Epithelial cell of esophagus (primary cell): ENCODE measurements around the gene PYGL.

Experiments
- DNase-seq: peaks from one replicate; pipeline ENCODE4 v3.0.0; 2010; ENCODE audit warnings: low read depth
- H3K4me3 ChIP-seq: 2 replicates; pipeline ENCODE4 v1.5.1; 2011; ENCODE audit warnings: mild to moderate bottlenecking, low read length, control low read depth
- CTCF ChIP-seq: IDR thresholded peaks from 2 replicates; pipeline ENCODE4 v1.5.1; 2011; ENCODE audit warnings: low read depth, mild to moderate bottlenecking, low read length, control low read depth, inconsistent platforms; ENCODE audit not compliant: insufficient read depth; ENCODE audit errors: missing control alignments

Gene PYGL

DNA sequence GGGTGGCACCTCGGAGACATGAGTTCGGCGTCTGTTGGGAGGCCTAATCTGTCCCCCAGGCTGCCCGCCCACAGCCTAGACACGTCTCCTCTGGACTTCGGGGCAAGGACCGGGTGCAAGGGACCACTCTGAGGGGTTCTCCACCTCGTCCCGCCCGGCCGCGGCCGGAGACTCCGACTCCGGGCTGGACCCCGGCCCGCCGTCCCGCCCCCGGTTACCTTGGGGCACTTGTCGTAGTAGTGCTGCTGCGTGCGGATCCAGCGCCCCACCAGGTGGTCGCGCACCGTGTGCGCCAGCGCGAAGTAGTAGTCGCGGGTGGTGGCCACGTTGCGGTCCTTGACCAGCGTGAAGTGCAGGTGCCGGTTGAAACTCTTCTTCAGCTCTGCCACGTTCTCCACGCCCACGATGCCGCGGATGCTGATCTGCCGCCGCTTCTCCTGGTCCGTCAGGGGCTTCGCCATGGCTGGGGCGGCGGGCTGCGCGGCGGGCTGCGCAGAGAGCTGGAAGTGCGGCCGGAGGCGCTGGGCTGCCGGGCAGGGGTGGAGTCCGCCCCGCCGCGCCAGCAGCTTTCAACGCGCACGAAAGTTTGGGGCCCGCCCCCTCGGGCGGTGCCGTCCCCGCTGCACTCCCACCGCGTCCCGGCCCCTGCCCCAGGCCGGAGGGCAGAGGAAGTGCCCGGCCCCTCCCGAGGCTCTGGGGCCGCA is at the start of gene PYGL:
Gene PYGL (minus strand): TSS at position 541 of the 704 bp plus-strand sequence. CDS start 80 bp downstream, at position 461.
- peak; percentile 80 for DNase-seq
- TF ChIP-seq CTCF: no peak
- peak within 1 kb of the TSS; percentile 81 for H3K4me3 ChIP-seq

- H3K4me3 ChIP-seq: no peak overlapping the region
- TF ChIP-seq CTCF: no peak
- DNase-seq: no peak
Observed at GRCh38 chr14:50985859-50986331, 41.6 kb upstream of the PYGL start.

GRCh38 chr14:50985124-50985858 is 41.0 kb upstream of the PYGL start:
- no peak for TF ChIP-seq CTCF
- no peak overlapping the region for H3K4me3 ChIP-seq
- DNase-seq: peak; percentile 7

GRCh38 chr14:50984036-50984710 is 39.9 kb upstream of the PYGL start:
- TF ChIP-seq CTCF: no peak
- H3K4me3 ChIP-seq: no peak overlapping the region
- DNase-seq: no peak

GRCh38 chr14:50979941-50980850 is 35.9 kb upstream of the PYGL start:
- DNase-seq: no peak
- no peak for TF ChIP-seq CTCF
- H3K4me3 ChIP-seq: no peak overlapping the region

GRCh38 chr14:50978888-50979287 is 34.6 kb upstream of the PYGL start:
- no peak overlapping the region for H3K4me3 ChIP-seq
- DNase-seq: no peak
- no peak for TF ChIP-seq CTCF
